Fibroblast of upper back skin (primary cell): ENCODE measurements around the gene PAM.
"Not testable (repeated sequence)": the region's sequence is repeated elsewhere in the genome, so short reads cannot be mapped to it uniquely, and the experiment has no call there.

Source experiments
- DNase-seq: peaks from one replicate; pipeline ENCODE4 v3.0.0-alpha.2; 2013

Gene PAM

DNA sequence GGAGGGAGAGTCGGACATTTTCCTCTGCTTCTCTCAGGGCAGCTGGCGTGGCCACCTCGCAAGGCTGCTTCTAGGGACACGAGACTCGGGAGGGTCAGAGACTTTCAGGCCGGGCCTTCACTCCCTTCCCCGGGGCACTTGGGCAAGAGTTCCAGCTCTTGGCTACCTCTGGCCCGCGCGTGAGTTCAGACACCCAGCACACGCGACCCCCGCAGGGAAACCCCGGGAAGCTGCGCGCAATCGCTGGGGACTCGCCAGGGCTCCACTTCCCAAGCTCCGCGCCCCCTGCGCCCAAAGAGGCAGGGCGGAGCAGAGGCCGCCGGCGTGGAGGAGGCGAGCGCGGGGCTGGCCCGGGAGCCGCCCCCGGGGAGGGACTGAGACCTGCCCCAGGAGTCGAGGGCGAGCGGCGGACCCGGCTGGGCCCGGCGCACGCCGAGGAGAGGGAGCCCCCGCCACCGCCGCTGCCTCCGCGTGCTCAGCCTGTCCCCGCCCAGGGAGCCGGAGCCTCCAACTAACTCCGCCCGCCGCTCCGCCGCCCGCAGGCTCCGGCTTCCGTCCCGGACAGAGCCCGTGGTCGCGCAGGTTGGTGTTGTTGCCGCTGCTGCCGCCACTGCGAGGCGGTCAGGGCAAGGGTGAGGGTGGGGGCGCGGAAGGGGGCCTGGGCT is at the start of gene PAM:
PAM (plus strand) TSS at position 539 of the 665 bp plus-strand sequence. CDS start 110,891 bp downstream, outside the sequence.
- peak; percentile 64 for DNase-seq

DNA sequence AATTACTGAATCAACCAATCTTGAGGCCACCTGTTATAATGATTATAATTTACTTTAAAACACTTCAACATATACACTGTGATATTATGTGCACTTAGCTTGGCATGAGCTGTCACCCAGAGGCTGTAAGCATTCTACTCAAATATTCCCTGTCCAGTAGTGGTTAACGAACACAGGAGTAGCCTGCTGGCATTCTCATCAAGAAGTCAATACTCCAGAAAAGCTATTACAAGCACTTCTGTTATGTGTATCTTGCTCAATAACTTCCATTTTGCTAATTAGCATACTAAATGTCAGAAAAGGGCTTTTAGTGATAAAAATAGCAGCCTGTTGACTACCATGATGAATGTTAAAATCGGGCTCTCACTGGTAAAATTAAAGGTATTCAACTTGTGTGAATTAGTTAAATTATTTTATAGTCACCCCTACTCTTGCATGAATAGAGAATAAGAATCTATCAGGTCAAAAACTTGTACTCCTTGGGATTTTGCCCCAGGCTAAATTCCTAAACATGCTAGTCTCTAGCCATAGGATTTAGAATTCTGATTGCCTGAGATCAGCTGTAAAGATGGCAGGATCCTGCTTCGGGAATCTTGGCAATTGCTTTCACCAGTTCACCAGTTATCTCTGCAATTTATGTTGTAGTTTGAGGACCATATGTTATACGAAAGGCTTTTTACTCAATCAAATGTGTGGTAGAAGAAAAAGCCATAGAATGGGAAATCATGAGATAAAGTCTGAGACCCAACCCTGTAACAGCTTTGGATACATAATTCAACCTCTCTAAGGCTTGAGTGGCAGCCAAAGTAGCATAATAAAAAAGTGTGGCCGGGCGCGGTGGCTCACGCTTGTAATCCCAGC is 43.4 kb upstream of the PAM start:
- no peak for DNase-seq

DNA sequence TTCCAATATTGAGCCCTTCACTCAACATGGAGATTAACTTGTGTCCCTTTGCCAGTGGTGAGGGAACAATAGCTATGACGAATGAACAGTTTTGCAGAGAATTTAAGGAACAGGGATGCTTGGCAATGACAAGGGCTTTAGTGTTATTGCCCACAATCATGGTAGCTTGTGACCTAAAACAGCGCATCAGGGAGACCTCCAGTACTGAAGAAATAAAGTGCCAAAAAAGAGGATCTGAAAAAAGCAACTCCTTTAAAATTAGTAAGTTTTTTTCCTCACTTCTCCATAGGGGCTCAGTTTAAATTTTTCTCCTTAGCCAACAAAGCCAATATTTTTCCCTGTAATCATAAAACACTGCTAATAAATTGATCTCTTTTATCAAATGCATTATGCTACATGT is 41.8 kb upstream of the PAM start:
- no peak for DNase-seq

DNA sequence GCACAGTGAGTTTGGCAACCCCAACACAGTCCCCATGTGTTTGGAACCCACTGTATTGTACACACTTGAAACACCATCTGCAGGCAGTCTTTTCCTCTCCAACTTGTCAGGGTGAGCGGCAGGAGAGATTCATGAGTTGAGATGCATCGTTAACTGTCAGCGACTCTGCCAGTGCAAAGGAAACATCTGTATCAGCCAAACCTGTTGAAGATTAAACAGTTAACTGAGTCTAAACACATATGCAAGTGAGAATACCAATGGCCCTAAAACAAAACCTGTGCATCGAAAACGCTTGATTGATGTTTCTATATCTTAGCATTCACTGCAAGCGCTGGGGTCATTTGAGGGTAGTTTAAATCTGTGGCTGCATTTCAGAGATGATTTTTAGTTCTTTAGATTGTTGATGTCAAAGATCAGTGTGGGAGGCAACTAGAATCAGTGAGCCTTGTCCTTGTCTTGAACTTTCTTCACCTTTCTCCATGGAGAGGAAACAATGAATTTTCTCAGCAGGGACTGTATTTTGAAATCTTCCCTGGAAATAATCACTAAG is 41.3 kb upstream of the PAM start:
- DNase-seq, result peak; percentile 19

DNA sequence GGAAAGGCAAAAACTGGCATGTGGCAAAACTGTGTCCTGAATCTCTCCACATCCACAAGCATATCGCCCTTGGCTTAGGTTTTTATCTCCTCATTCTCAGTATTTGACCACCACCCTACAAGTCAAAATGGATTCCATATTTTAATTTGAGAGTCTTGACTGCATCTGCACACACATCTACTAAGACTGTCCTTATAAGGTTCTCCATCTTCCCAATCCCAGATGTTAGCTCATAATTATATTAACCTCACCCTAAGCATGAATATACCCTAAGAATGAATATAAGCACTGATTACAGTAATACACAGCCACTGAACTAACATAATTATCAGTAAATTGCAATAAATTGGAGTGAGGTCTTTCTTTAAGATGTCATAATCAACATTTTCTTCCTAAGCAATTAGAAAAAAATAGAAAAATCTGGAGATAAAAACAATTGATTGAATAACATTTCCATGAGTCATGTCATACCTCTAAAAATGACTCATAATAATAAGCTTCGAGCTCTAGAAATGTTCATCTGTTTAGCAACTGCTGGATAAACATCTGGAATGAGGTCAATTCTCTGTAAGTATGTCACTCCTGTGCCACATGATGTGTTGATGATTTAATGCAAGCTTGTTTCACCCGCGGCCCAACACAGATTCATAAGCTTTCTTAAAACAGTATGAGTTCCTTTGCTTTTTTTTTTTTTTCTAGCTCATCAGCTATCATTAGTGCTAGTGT is 39.9 kb upstream of the PAM start:
- peak; percentile 83 for DNase-seq

DNA sequence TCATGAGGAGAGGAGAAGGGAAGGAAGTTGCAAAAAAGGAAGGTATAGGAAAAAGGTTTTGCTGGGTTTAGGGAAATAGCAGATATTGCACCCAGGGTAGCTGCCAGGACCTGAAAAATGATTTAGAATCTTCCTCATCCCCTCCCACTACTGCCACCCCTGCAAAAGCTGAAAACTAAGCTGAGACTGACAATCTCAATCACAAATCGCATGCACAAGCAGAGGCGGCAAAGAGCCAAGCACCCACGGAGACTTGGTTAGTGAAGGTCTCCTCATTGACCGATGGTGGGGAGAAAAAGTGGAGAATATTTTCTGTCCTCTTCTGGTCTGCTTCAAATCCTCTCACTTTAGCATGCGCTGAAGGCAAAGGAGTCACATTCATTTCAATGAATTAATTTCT is 39.1 kb upstream of the PAM start:
- DNase-seq, result no peak

DNA sequence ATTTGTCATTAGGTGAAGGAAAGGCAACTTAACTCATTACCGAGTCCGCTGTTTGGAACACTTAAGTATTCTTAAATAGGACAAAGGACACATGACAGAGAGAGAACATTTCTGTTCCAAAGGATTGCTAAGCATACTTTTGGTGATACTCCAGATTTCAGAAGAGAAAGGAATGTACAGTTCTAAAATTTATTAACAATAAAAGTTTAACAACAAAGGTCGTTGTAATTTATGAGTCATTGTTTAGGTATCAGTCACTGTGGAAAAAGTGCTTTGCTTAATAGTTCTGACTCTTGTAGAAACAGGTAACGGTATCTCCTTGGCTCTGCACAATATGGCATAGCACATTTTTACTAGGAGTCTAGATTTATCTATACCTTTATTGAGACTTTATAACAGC is 36.3 kb upstream of the PAM start:
- DNase-seq, result peak; percentile 29

DNA sequence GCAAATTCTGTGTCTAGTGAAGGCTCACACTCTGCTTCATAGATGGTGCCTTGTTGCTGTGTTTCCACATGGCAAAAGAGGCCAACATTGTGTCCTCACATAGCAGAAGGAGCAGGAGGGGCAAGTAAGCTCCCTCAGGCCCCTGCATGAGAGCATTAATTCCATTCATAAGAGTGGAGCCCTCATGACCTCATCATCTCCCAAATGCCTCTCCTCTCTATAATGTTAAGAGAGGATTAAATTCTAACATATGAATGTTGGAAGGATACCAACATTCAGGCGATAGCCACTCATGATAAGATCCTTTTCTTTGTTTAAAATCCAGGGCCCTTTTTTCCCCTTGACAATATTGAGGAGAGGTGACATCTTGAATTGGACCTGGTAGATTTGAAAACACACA is 35.2 kb upstream of the PAM start:
- DNase-seq, result no peak

DNA sequence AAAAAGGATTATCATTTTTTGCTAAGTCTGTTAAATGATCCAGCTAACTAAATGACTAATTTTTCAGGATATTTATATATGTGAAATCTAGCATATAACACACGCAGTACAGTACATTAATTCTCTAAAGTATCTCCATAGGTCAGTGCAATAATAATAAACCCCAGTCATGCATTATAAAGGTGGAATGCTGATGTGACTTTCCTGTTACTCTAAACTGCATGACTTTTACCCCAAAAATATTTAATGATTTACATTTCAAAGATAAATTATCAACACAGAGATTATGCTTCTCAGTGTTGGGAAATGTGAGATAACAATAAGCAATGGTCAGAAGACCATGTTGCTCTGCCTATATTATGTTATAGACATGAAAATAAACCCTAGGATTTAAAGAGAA is 34.1 kb upstream of the PAM start:
- no peak for DNase-seq

DNA sequence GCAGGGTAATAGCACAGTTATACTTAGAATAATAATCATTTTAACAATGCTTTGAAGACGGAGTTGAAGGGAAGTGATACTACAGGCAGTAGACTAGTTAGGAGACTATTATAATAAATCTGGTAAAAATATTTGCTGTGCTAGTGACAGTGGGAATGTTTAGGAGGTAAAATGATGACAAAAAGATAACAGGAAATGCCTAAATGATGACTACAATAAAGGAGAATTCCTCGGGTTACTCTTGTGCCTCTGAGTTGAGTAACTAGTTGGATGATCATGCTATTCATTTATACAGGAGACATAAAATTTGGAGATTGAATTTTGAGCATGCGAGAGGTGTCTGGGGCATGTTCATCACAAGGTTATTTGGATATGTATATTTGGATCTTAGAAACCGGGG is 32.2 kb upstream of the PAM start:
- peak; percentile 72 for DNase-seq

DNA sequence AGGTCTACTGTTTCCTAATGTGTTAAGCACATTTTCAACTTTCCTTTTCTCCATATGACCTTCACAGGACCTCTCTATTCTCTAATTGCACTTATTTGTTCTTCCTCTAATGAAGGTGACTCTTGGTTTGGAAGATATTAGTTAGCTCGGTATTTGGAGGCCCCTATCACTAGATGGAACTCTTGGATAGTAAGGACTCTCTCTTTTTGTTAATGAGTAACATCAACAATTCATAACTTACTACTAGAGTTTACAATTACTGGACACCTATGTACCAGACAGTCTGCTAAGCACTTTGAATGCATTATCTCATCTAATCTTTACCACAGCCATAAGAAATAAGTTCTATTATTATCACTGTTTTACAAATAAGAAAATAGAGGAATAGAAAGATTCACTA is 23.4 kb upstream of the PAM start:
- DNase-seq, result no peak

DNA sequence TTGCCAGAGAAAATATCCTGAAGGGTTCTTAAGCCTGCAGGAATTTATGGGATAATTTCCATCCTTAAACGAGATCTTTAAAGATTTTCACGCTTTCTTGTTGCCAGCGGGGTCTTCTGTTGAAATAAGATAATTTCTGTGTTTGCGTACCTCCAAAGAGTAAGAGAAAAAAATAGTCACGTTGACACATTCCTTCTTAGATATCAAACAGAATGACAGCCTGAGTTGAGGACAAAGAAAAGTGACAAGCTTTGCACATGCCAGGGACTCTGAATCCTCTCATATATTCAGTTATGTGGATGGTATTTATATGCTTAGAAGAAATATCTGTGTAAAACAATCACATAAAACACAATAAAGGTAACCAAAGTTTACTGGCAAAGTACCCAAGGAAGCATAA is 21.6 kb upstream of the PAM start:
- no peak for DNase-seq

DNA sequence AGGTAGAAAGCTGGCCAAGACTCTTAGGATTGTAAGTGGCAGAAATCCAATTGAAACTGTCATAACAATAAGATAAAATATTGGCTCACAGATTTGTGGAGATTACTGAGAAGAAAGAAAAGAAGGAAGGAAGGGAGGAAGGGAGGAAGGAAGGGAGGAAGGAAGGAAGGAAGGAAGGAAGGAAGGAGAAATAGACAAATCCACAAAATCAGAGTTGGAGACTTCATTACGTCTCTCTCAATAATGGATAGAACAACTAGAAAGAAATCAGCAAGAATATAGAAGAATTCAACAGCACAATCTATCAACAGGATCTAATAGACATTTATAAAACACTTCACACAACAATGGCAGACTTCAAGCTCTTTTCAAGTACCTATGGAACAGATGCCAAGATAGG is 17.9 kb upstream of the PAM start:
- no peak for DNase-seq

DNA sequence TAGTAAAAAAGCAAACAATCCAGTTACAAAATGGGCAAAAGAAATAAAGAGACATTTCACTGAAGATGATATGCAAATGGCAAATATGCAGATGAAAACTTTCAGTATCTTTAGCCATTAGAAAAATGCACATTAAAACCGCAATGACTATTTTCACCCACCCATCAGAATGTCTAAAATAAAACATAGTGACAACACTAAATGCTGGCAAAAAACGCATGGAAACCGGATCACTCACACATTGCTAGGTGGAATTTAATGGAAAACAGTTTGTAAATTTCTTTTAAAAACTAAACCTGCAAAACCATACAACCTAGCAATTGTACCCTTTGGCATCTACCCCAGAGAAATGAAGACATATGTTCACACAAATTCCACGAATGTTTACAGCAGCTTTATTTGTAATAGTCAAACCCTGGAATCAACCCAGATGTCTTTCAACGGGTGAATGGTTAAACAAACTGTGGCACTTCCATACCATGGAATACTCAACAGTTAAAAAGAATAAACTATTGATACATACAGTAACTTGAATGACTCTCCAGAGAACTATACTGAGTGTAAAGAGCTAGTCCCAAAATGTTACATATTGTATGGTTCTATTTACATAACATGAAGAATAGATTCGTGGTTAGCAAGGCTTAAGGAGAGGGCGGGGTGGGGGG is 17.2 kb upstream of the PAM start:
- no peak for DNase-seq

DNA sequence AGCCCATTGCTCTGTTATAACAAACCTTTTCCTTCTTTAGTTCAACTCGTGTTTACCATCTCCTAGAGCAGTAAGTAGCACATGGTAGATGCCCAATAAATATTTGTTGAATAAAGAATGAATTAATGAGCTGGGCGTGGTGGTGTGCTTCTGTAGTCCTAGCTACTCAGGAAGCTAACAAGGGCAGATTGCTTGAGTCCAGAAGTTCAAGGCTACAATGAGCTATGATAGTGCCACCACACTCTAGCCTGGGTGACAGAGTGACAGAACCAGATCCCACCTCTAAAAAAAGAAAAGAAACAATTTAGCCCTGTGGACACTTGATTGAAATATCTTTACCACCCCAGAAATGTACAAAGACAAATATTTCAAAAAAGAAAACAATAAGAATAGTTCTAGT is 14.6 kb upstream of the PAM start:
- no peak for DNase-seq

DNA sequence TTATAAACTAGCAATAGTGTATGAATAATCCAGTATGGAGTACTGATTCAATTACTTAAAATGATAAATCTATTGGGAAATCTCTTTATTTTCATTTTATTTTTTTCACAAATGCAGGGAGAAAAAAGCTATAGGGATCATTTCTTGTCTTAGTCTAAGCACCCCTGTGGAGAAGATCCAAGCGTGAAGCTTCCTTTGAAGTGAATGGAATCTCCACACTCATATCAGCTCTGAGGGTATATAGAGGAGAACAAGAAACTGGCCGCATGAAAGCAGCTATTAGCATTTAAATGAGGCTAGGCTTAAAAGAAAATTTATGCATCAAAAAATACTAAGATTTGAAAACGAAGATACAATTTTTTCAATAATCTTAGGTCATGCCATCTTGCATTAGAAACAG is 12.9 kb upstream of the PAM start:
- no peak for DNase-seq

DNA sequence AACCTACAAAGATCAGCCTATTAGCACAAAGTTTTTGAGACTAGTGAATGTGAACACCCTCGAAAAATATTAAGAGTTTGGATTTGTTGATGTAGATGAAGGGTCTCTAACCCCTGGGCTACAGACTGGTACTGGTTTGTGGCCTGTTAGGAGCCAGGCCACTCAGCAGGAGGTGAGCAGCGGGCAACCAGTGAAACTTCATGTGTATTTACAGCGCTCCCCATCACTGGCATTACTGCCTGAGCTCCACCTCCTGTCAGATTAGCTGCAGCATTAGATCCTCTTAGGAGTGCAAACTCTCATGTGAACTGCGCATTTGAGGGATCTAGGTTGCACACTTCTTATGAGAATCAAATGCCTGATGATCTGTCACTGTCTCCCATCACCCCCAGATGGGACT is 11.2 kb upstream of the PAM start:
- DNase-seq, result no peak

DNA sequence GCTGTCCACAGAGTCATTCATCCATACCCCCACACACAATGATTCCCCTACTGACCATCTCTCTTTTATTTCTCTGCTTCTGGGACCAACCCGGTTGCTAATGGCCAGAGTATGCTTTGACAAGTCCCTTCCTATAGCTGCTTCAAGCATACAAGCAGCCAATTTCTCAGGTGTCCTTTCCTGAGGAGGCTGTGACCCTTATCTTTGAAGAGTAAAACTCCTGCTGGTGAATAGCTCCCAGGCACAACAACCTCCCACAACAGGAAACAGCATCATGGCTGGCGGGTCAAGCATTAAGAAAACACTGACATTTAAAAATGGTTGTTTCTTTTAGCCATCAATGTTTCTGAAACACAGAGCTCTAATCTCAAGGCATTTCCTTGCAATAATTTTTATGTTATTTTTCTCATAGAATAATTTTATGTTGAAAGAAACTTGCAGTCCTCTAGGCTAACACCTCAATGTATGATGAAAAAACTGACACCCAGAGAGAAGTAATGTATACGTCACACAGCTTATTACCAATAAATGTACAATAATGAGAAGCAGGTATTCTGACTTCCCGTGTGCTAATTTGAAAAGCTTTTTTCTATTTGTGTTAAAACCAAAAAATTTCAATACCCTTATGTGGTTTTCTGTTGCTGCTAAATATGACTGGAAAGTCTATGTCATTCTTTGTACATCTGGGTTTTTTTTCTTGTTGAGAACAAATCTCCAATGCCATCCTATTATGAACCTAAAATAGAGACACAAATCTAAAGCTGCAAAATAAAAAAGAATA is 7.5 kb upstream of the PAM start:
- no peak for DNase-seq

DNA sequence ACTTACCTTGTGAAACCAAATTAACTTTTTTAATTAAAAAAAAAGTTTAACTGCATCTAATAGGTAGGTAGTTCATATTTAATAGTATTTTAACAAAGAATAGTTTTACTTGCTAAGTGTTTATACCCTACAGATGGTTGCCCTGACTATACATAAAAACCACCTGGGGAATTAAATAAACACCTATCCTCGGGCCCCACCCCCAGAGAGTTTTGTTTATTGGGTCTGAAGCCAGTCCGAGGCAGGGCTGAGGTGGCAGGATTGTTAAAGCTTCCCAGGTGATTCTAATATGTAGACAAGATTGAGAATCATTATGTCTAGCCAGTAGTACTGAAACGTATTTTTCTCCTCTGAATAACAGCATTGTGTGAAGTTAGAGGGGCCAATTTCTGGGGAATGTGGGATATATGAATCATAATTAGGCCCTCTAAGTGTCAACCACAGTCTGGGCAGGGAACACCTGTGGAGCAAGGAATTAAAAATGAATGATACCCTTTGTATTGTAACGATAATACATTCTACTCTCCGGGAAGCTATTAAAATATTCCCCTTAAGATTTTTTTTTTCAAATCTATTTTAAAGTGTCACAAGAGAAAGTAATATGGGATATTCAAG is 5.6 kb upstream of the PAM start:
- DNase-seq, result no peak

DNA sequence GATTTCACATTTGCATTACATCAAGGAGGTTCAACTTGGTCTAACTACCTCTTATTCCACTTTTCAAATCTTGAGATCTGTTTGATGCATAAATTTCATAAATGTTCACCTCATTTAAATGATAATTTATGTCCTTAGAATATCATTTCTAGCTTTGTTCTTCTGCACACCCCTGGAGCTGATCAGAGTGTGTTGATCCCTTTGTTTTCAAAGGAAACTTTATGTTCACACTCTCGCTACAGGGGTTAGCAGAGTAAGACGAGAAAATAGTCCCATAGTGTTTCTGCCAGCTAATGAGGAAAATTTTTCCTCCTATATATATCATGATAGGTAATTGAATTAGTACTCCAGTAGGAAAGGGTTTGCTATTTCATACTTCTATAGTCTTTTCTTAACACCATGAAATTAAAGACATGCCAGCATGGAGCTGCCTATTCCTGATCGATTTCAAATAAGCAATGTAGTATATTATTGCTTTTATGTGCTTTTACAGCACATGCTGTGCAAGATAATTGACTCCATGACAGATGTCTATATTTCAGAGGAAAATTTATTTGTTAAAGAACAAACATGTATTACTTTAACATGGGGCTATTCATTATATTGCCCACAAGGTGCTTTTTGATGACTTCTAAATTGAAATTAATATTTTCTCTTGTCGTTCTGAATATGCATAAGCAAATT is 4.8 kb upstream of the PAM start:
- DNase-seq, result no peak

DNA sequence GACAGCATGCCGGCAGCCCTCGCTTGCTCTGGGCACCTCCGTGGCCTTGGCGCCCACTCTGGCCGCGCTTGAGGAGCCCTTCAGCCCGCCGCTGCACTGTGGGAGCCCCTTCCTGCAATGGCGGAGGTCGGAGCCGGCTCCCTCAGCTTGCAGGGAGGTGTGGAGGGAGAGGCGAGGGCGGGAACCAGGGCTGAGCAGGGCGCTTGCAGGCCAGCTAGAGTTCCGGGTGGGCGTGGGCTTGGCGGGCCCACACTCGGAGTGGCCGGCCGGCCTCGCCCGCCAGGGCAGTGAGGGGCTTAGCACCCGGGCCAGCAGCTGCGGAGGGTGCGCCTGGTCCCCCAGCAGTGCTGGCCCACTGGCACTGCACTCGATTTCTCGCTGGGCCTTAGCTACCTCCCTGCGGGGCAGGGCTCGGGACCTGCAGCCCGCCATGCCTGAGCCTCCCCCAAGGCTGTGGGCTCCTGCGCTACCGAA is 3.2 kb upstream of the PAM start:
- DNase-seq, result not testable (repeated sequence)
